Measurements from ENCODE around the gene CNIH1. TPM values are rescaled to one million over a fixed set of nuclear protein-coding genes. Genes with fewer than 3 reads are reported as not detected.

Gene CNIH1
- total and polyA plus RNA-seq, 2 of the 13 experiments (the other 11 are each of a cell fraction or from before 2014, with no cell fraction given) = 166 to 421 TPM

GRCh38 chr14:54424479-54424901 lies 16.7 kb downstream of the CNIH1 start (continued):
- TF ChIP-seq SETDB1 (CRISPR knock-in tag; IDR thresholded peaks at IDR 0.05; ENCODE audit: borderline replicate concordance) (no peak), FOXP4 (CRISPR knock-in tag; IDR thresholded peaks at IDR 0.05) (peak; percentile 85), TOE1 (CRISPR knock-in tag; IDR thresholded peaks at IDR 0.05) (no peak), ZNF839 (CRISPR knock-in tag; IDR thresholded peaks at IDR 0.05; ENCODE audit: borderline replicate concordance) (no peak), RCOR2 (CRISPR knock-in tag; IDR thresholded peaks at IDR 0.05) (peak; percentile 50; the same call in 1 of the 2 replicates), GFI1 (CRISPR knock-in tag; IDR thresholded peaks at IDR 0.05; ENCODE audit: borderline replicate concordance) (no peak; the same call in 1 of the 2 replicates), KDM6A (CRISPR knock-in tag; IDR thresholded peaks at IDR 0.05; ENCODE audit: low read depth) (peak; percentile 33; the same call in 1 of the 2 replicates), ZNF224 (CRISPR knock-in tag; IDR thresholded peaks at IDR 0.05) (no peak), SAP130 (CRISPR knock-in tag; IDR thresholded peaks at IDR 0.05; ENCODE audit: low read depth) (peak; percentile 78), ZNF33A (CRISPR knock-in tag; IDR thresholded peaks at IDR 0.05; ENCODE audit: borderline replicate concordance) (peak; percentile 55; the same call in 1 of the 2 replicates), BRCA1 (CRISPR knock-in tag; IDR thresholded peaks at IDR 0.05) (no peak), ZNF564 (CRISPR knock-in tag; IDR thresholded peaks at IDR 0.05) (no peak), RAD21 (CRISPR knock-in tag; IDR thresholded peaks at IDR 0.05) (no peak), ZNF570 (CRISPR knock-in tag; IDR thresholded peaks at IDR 0.05; ENCODE audit: borderline replicate concordance) (no peak), KLF15 (CRISPR knock-in tag; IDR thresholded peaks at IDR 0.05; ENCODE audit: borderline replicate concordance) (no peak), ZNF331 (CRISPR knock-in tag; IDR thresholded peaks at IDR 0.05) (peak; percentile 35; the same call in 1 of the 2 replicates), RFX3 (CRISPR knock-in tag; IDR thresholded peaks at IDR 0.05) (peak; percentile 57; the same call in 1 of the 2 replicates), ZSCAN25 (CRISPR knock-in tag; IDR thresholded peaks at IDR 0.05) (no peak), ZNF841 (CRISPR knock-in tag; IDR thresholded peaks at IDR 0.05; ENCODE audit: borderline replicate concordance) (no peak), NRL (CRISPR knock-in tag; IDR thresholded peaks at IDR 0.05; ENCODE audit: borderline replicate concordance) (no peak), ZNF296 (CRISPR knock-in tag; conservative IDR thresholded peaks at IDR 0.05) (no peak), ZNF703 (CRISPR knock-in tag; IDR thresholded peaks at IDR 0.05; ENCODE audit: borderline replicate concordance) (no peak), PAXIP1 (CRISPR knock-in tag; conservative IDR thresholded peaks at IDR 0.05) (peak; percentile 93), SP5 (CRISPR knock-in tag; IDR thresholded peaks at IDR 0.05; ENCODE audit: borderline replicate concordance, low read depth) (no peak), EZH2 (conservative IDR thresholded peaks at IDR 0.05; ENCODE audit: low read depth, low read length) (no peak), TBX3 (IDR thresholded peaks at IDR 0.05; ENCODE audit: borderline replicate concordance) (peak; percentile 93), ZFAT (CRISPR knock-in tag; conservative IDR thresholded peaks at IDR 0.05) (no peak), PCBP2 (optimal IDR thresholded peaks at IDR 0.05; ENCODE audit: low read depth, low read length, poor library complexity, severe bottlenecking) (no peak), NFKBIZ (CRISPR knock-in tag; IDR thresholded peaks at IDR 0.05) (no peak)

All from HepG2 (cell line).